ENCODE results near the gene THRB.

THRB gene

DNA sequence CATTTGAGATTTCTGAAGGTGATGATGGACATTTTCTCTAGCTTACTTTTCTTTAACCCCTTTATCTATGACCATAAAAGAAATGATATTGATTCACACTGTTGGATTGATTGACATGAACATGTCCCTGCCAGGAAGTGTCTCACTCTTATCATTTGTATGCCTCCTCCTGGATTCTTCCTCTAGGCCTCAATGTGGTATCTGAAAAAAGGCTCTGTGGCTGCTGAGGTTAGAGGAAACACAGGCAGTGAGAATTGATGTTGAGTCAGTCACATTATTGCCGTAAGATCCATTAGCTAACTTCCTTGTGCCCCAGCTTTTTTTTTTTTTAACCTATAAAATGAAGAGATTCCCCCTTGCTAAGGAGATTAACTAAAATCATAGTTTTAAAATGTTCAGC lies 8.0 kb upstream of the THRB start:
- no peaks in the 10 kb centered on the region for H3K9me3 ChIP-seq (ENCODE audit: control insufficient read depth, low read length)
- H3K36me3 ChIP-seq (ENCODE audit: control insufficient read depth, insufficient read depth, low read length) = no peaks in the 10 kb centered on the region
- no peak for DNase-seq
- no peaks in the 10 kb centered on the region for H3K27me3 ChIP-seq (replicated peaks; ENCODE audit: control insufficient read depth, insufficient read depth, low read length, poor library complexity, severe bottlenecking)
- H3K4me1 ChIP-seq (ENCODE audit: control insufficient read depth, insufficient read depth, low read length, poor library complexity, severe bottlenecking) = no peaks in the 10 kb centered on the region
- no peak overlapping the region for H3K4me3 ChIP-seq (ENCODE audit: insufficient read depth, low read depth, low read length, poor library complexity, severe bottlenecking)
- no peak overlapping the region for H3K27ac ChIP-seq (ENCODE audit: insufficient read depth, low read length, poor library complexity, severe bottlenecking)

DNA sequence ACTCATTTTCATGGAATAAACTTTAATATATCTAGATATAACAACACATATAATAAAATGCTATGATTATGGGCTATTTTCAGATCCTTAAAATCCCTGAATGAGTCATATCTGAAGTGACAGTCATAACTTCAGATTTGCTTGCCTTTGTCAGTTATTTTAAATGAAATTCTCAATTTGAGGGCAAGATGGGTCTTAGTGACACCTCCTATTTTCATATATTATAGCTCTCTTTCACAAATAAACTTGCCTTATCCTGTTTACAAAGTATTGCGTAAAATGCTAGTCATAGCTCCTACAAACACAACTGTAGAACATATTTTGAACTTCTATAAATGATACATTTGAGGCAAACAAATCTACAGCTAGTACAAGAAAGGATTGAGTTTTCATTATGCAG lies 6.2 kb upstream of the THRB start:
- DNase-seq = no peak
- H3K4me3 ChIP-seq (ENCODE audit: insufficient read depth, low read depth, low read length, poor library complexity, severe bottlenecking) = no peak overlapping the region
- H3K36me3 ChIP-seq (ENCODE audit: control insufficient read depth, insufficient read depth, low read length) = no peaks in the 10 kb centered on the region
- no peaks in the 10 kb centered on the region for H3K9me3 ChIP-seq (ENCODE audit: control insufficient read depth, low read length)
- H3K4me1 ChIP-seq (ENCODE audit: control insufficient read depth, insufficient read depth, low read length, poor library complexity, severe bottlenecking) = no peaks in the 10 kb centered on the region
- no peak overlapping the region for H3K27ac ChIP-seq (ENCODE audit: insufficient read depth, low read length, poor library complexity, severe bottlenecking)
- H3K27me3 ChIP-seq (replicated peaks; ENCODE audit: control insufficient read depth, insufficient read depth, low read length, poor library complexity, severe bottlenecking) = no peaks in the 10 kb centered on the region

- no peak overlapping the region for H3K4me3 ChIP-seq (ENCODE audit: insufficient read depth, low read depth, low read length, poor library complexity, severe bottlenecking)
- H3K27me3 ChIP-seq (replicated peaks; ENCODE audit: control insufficient read depth, insufficient read depth, low read length, poor library complexity, severe bottlenecking) = no peaks in the 10 kb centered on the region
- no peaks in the 10 kb centered on the region for H3K36me3 ChIP-seq (ENCODE audit: control insufficient read depth, insufficient read depth, low read length)
- no peaks in the 10 kb centered on the region for H3K4me1 ChIP-seq (ENCODE audit: control insufficient read depth, insufficient read depth, low read length, poor library complexity, severe bottlenecking)
- no peak for DNase-seq
- no peaks in the 10 kb centered on the region for H3K9me3 ChIP-seq (ENCODE audit: control insufficient read depth, low read length)
- H3K27ac ChIP-seq (ENCODE audit: insufficient read depth, low read length, poor library complexity, severe bottlenecking) = no peak overlapping the region
Observed at GRCh38 chr3:24499991-24500390, 5.3 kb upstream of the THRB start.

DNA sequence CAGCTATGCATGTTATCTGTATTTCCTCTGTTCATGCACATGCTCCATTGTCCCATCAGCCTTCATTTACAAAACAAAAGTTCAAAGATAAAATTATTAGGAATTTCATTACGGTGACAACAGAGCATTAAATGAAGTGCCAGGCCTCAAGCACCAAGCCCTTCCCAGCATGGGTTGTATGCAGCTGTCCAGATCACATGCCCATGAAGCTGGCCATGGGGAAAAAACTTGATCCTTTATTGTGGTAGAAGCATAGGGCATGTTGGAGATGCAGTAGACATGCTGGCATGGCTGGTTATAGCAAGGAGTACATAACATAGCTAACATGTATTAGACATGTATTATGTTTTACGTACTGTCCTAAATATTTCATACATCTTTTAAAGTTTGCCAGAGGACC lies 4.1 kb upstream of the THRB start:
- no peak for DNase-seq
- no peak overlapping the region for H3K27ac ChIP-seq (ENCODE audit: insufficient read depth, low read length, poor library complexity, severe bottlenecking)
- no peaks in the 10 kb centered on the region for H3K9me3 ChIP-seq (ENCODE audit: control insufficient read depth, low read length)
- no peaks in the 10 kb centered on the region for H3K27me3 ChIP-seq (replicated peaks; ENCODE audit: control insufficient read depth, insufficient read depth, low read length, poor library complexity, severe bottlenecking)
- no peak overlapping the region for H3K4me3 ChIP-seq (ENCODE audit: insufficient read depth, low read depth, low read length, poor library complexity, severe bottlenecking)
- H3K4me1 ChIP-seq (ENCODE audit: control insufficient read depth, insufficient read depth, low read length, poor library complexity, severe bottlenecking) = no peaks in the 10 kb centered on the region
- no peaks in the 10 kb centered on the region for H3K36me3 ChIP-seq (ENCODE audit: control insufficient read depth, insufficient read depth, low read length)

GRCh38 chr3:24498391-24498790 lies 3.7 kb upstream of the THRB start:
- H3K4me1 ChIP-seq (ENCODE audit: control insufficient read depth, insufficient read depth, low read length, poor library complexity, severe bottlenecking) = no peaks in the 10 kb centered on the region
- H3K27ac ChIP-seq (ENCODE audit: insufficient read depth, low read length, poor library complexity, severe bottlenecking) = no peak overlapping the region
- no peaks in the 10 kb centered on the region for H3K9me3 ChIP-seq (ENCODE audit: control insufficient read depth, low read length)
- H3K27me3 ChIP-seq (replicated peaks; ENCODE audit: control insufficient read depth, insufficient read depth, low read length, poor library complexity, severe bottlenecking) = no peaks in the 10 kb centered on the region
- no peak for DNase-seq
- H3K36me3 ChIP-seq (ENCODE audit: control insufficient read depth, insufficient read depth, low read length) = no peaks in the 10 kb centered on the region
- H3K4me3 ChIP-seq (ENCODE audit: insufficient read depth, low read depth, low read length, poor library complexity, severe bottlenecking) = no peak overlapping the region

GRCh38 chr3:24497942-24498341 lies 3.3 kb upstream of the THRB start:
- Histone ChIP-seq H3K9me3 (ENCODE audit: control insufficient read depth, low read length) (no peaks in the 10 kb centered on the region), H3K4me1 (ENCODE audit: control insufficient read depth, insufficient read depth, low read length, poor library complexity, severe bottlenecking) (no peaks in the 10 kb centered on the region), H3K36me3 (ENCODE audit: control insufficient read depth, insufficient read depth, low read length) (no peaks in the 10 kb centered on the region), H3K27me3 (replicated peaks; ENCODE audit: control insufficient read depth, insufficient read depth, low read length, poor library complexity, severe bottlenecking) (no peaks in the 10 kb centered on the region), H3K27ac (ENCODE audit: insufficient read depth, low read length, poor library complexity, severe bottlenecking) (no peak overlapping the region), H3K4me3 (ENCODE audit: insufficient read depth, low read depth, low read length, poor library complexity, severe bottlenecking) (no peak overlapping the region)
- no peak for DNase-seq

DNA sequence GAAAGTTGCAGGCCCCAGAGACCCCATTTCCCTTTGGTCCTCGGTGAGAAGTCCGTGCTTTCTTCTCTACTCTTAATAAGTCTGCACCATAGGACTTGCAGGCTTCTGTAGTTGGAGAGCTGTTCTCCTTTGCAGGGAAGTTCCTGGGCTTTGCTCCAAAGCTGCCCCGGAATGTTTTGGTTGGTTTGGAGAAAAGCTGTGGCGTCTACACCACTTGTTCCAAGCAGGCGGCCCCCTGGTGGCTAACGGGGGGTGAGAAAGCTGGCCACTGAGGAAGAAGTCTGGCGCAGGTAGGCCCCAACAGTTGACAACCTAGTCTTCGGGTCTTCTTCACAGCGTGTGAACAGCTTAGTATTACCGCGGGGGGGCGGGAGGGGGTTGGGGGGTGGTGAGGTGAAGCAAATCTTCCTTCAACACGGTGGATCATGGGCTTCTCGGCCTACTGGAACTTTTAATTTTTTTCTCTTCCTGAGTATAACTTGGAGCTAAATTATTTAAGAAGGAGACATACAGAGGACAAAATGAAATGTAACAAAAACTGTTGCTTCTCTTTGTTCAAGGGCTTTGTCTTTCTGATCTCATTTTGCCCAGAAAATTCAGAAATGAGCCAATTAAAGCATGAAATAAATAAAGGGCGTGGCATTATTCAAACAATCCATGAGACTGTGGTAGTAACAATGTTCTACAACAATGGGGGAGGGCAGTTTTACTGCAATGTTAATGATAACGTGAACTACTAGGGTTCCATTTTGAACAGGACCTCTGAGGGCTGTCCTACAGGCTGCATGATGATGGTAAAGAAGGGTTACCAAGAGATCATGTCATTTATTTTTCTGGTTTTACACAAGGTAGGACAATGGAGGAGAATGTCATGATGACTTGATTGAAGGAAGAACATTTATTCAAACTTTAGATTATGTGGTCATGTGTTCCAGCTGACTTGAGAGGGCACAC lies 2.2 kb upstream of the THRB start:
- H3K27ac ChIP-seq (ENCODE audit: insufficient read depth, low read length, poor library complexity, severe bottlenecking) = no peak overlapping the region
- no peaks in the 10 kb centered on the region for H3K27me3 ChIP-seq (replicated peaks; ENCODE audit: control insufficient read depth, insufficient read depth, low read length, poor library complexity, severe bottlenecking)
- no peaks in the 10 kb centered on the region for H3K36me3 ChIP-seq (ENCODE audit: control insufficient read depth, insufficient read depth, low read length)
- DNase-seq = no peak
- H3K4me3 ChIP-seq (ENCODE audit: insufficient read depth, low read depth, low read length, poor library complexity, severe bottlenecking) = no peak overlapping the region
- no peaks in the 10 kb centered on the region for H3K9me3 ChIP-seq (ENCODE audit: control insufficient read depth, low read length)
- H3K4me1 ChIP-seq (ENCODE audit: control insufficient read depth, insufficient read depth, low read length, poor library complexity, severe bottlenecking) = no peaks in the 10 kb centered on the region

GRCh38 chr3:24495326-24495994 lies 810 bp upstream of the THRB start:
- no peaks in the 10 kb centered on the region for H3K27me3 ChIP-seq (replicated peaks; ENCODE audit: control insufficient read depth, insufficient read depth, low read length, poor library complexity, severe bottlenecking)
- H3K36me3 ChIP-seq (ENCODE audit: control insufficient read depth, insufficient read depth, low read length) = no peaks in the 10 kb centered on the region
- no peak overlapping the region for H3K4me3 ChIP-seq (ENCODE audit: insufficient read depth, low read depth, low read length, poor library complexity, severe bottlenecking)
- no peak for DNase-seq
- H3K4me1 ChIP-seq (ENCODE audit: control insufficient read depth, insufficient read depth, low read length, poor library complexity, severe bottlenecking) = no peaks in the 10 kb centered on the region
- H3K9me3 ChIP-seq (ENCODE audit: control insufficient read depth, low read length) = no peaks in the 10 kb centered on the region
- no peak overlapping the region for H3K27ac ChIP-seq (ENCODE audit: insufficient read depth, low read length, poor library complexity, severe bottlenecking)

DNA sequence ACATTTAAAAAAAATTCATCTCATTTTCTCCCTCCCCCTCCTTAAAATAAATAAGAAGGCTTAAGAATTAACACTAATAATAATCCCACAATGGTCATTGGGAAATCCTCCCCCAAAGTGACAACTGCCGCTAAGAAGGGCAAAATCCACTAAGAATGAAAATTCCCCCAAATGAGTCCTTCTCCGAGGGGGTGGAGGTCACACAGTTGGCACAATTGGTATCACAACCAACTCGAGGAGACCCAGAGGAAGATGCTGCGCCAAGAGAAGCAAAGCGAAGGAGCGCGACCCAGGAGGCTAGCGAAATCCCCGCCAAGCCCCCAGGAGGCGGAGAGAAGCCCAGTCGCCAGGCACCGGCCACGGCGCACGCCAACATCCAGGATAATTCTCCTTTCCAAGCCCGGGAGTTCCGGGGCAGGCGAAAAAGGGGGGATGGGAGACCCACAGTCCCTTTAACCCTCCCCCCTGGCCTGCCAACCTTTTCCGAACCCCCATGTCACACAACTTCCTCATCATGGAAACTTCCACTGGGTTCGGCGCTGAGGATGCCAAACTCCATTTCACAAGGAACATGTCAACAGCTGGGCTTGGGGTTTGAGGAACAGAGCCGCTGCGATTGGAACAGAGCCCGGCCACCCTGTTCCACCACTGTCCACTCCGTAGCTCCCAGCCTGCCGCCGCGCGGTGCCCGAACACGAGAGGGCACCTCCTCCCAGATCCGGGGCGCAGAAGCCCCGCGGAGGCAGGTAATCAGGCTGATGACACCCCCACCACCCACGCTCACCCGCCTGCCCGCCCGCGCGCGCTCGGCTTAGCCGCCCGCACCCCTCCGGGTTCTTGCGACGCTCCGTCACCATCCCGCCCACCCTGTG lies 668 bp downstream of the THRB start:
- H3K4me3 ChIP-seq (ENCODE audit: insufficient read depth, low read depth, low read length, poor library complexity, severe bottlenecking) = no peak overlapping the region
- H3K27me3 ChIP-seq (replicated peaks; ENCODE audit: control insufficient read depth, insufficient read depth, low read length, poor library complexity, severe bottlenecking) = no peaks in the 10 kb centered on the region
- no peak overlapping the region for H3K27ac ChIP-seq (ENCODE audit: insufficient read depth, low read length, poor library complexity, severe bottlenecking)
- no peak for DNase-seq
- H3K9me3 ChIP-seq (ENCODE audit: control insufficient read depth, low read length) = no peaks in the 10 kb centered on the region
- no peaks in the 10 kb centered on the region for H3K4me1 ChIP-seq (ENCODE audit: control insufficient read depth, insufficient read depth, low read length, poor library complexity, severe bottlenecking)
- H3K36me3 ChIP-seq (ENCODE audit: control insufficient read depth, insufficient read depth, low read length) = no peaks in the 10 kb centered on the region

Measured in effector memory CD4-positive, alpha-beta T cell (primary cell).